GM04504 (cell line): ENCODE measurements around the gene KCNK2.

Experiments used
- DNase-seq: peaks from one replicate; pipeline ENCODE4 v3.0.0-alpha.2; 2012; ENCODE audit warnings: low read depth

Gene KCNK2, protein sequence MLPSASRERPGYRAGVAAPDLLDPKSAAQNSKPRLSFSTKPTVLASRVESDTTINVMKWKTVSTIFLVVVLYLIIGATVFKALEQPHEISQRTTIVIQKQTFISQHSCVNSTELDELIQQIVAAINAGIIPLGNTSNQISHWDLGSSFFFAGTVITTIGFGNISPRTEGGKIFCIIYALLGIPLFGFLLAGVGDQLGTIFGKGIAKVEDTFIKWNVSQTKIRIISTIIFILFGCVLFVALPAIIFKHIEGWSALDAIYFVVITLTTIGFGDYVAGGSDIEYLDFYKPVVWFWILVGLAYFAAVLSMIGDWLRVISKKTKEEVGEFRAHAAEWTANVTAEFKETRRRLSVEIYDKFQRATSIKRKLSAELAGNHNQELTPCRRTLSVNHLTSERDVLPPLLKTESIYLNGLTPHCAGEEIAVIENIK

DNA sequence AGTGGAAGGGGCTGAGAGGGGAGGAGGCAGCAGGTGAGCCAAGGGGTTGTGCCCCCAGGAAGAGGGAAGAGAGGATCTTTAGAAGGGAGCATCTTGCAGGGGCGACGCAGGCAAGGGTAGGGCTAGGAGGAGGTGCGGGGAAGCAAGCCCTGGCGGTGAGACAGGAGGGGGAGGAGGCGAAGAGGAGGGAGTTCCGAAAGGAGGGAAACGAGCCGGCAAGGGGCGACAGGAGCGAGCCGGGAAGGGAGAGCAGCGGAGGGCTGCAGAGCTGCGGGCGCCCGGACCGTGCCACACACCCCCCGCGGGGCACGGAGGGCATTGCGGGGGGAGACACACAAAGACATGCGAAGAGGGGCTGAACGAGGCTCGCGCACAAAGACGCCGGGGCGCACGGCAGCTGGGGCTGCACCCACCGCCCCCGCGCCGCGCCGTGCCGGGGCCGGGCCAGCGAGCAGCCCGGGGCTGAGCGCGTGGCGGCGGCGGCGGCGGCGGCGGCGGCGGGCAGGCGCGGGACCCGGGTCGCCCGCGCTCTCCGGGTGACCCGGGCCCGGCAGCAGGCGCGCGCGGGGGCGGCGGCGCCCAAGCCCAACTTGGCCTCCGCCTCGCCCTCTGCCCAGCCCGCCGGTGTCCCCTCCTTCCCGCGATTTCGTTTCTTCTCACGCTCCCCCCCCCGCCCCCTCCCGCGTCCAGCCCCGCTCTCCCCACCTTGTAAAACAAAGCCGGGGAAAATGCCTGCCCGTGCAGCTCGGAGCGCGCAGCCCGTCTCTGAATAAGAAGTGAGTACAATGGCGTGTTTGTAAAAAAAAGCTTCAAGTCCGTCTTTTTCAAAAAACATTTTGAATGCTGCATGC is at the start of gene KCNK2:
KCNK2 (plus strand) TSS at position 206 of the 851 bp plus-strand sequence. CDS start 649 bp downstream, outside the sequence.
- DNase-seq, result no peak

DNA sequence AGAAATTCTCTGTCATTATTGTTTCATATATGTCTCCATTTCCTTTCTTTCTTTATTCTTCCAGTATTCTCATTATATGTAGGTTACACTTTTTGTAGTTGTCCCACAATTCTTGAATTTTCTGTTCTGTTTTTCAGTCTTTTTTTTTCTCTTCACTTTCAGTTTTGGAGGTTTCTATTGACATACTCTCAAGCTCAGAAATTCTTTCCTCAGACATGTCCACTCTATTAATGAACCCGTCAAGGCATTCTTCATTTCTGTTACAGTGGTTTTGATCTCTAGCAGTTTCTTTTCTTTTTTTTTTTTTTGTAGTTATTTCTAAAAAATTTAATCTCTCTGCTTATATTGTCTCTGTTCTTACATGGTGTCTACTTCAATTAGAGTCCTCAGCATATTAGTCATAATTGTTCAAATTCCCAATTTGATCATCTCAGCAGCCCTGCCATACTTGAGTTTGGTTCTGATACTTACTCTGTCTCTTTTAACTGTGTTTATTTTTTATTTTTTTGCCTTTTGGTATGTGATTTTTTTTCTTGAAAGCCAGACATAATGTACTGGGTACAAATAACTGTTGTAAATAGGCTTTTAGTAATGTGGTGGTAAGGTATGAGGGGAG is 49.5 kb upstream of the KCNK2 start:
- no peak for DNase-seq

DNA sequence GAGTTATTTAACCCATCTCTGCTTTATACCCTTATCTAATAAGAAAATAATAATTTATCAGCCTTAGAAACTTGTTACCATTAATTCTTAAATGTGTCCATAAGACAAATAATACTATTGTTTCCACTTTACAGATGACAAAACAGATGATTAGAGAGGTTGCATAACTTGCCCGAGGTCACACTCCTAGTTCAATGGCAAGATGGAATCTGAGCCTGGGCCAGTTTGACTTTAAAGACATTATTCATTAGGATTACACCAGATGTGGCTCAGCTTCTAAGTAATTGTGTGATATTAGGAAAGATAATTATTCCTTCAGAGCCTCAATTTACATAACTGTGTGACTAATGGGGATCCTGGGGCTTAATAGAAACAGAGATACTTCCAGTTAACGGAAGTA is 42.3 kb upstream of the KCNK2 start:
- DNase-seq, result no peak

DNA sequence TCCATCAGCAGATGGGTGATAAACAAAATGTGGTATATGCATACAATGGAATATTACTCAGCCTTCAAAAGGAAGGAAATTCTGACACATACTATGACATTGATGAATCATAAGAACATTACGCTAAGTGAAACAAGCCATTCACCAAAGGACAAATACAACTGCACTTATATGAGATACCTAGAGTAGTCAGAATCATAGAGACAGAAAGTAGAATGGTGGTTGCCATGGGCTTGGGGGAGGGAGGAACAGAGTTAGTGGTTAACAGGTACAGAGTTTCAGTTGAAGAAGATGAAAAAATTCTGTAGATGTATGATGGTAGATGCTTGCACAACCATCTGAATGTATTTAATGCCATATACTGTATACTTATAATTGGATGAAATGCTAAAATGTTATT is 39.1 kb upstream of the KCNK2 start:
- no peak for DNase-seq

DNA sequence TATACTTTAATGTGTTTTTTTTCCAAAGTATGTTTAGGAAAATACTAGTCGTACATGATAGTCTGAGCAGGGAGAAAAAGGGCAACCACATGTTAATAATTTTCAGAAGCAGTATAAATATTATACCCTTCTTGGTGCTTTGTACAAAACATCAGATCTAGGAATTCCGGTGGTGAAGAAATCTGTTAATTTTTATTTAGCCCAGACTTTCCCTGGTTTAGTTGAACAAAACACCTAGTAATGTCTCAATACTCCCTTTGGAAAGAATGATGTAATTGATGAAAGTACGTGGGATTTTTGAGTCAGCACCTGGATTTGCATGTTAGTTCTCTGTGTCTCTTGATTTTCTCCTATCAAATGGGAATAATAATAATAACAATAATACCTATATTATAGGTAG is 38.4 kb upstream of the KCNK2 start:
- DNase-seq, result no peak

DNA sequence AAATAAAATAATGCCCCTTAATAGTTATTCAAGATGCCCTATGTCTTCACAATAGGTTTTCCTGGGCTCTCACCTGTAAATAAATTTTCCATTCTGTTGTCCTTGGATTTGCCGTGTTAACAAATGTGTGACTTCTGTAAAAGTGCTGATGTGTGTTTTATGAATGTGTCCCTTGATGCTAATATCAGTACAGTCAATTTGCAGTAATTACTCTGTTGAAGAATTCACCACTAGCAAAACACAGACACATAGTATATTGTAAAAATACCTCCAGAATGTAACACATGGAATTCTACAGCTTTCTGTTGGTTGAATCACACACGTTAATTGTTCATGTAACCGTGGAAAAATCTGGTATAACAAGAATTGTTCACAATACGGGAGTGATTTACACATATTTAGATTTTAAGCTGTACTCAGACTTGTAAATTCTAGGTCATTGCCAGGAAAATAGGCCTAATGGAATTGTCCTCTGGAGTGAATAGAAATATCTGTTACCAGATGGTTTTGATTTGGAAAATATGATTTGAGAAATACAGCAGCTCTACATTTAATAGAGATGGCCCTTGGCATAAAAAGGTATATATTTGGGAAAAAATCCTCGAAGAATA is 36.7 kb upstream of the KCNK2 start:
- peak; percentile 52 for DNase-seq

DNA sequence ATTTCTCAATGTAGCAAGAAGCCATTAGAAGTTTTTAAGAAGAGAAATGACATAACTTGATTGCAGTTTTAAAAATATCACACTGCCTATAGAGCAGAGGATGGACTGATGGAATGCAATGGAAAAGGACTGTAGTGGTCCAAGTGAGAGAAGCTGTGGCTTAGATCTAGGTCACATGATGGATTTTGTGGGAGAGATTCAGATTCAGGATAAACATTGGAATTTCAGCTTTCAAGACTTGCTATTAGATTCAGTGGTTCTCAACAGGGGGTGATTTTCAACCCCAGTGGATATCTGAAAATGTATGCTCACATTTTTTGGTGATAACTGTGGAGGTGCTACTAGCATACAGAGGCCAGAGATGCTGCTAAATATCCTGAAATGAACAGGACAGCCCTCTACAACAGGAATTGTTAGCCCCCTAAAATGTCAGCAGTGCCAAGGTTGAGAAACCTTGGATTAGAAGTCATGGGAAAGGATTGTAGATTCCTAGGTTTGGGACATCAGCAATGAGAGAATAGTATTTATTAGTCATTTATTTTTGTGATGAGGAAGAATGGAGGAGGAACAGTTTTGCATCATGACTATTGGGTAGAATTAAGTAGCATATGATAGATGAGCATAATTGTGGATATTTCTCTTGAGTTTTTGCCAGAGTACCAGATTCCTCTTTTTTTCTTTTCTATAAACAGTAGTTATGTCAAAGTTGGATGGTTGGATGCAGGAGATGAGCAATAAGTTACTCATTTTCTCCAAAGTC is 30.1 kb upstream of the KCNK2 start:
- DNase-seq, result peak; percentile 46

DNA sequence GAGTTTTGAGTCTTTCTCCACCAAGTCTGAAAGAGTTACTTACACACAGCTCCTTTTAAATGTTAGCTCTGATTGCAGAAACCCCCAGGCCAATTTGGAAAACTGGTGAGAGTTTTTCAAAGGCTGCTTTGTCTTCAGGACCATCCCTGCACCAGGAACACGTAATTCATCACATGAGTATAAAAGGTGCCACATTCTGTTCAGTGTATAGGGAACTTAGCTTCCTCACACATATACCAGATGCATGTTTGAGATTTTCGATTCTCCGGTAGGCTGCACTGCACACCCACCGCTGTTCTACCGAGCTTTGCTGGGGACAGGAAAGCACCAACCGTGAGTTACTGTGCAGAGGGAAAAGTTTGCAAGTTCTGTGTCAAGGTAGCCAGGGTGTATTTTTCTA is 28.3 kb upstream of the KCNK2 start:
- DNase-seq, result no peak

DNA sequence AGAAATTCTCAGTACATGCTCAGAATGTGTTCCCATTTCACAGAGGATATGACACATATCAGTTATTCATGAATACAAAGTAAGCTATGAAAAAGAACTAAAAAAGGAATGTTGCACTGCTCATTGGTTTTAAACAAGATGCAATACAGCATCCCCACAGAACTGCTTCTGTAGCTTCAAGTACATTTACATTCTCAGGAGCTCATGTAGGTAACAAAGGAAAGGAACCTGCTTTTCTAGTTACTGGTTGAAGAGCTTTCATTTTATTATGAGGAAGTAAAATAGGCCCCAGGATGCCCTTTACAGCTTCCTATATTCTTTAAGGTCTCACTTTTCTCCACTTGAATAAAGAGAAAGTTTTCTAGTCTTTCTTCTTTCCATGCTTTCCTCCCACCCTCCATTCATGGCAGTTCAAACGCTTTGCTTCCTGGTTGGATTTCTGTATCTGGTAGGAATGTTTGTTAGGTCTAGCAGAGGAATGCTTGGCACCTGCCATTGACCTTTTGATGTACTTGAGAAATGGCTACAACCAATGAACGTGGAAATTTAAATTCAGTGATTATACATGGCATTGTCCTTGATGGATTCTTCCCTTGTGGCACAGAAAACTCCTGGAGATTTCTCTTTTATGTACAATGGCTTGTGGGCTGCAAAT is 27.1 kb upstream of the KCNK2 start:
- no peak for DNase-seq

DNA sequence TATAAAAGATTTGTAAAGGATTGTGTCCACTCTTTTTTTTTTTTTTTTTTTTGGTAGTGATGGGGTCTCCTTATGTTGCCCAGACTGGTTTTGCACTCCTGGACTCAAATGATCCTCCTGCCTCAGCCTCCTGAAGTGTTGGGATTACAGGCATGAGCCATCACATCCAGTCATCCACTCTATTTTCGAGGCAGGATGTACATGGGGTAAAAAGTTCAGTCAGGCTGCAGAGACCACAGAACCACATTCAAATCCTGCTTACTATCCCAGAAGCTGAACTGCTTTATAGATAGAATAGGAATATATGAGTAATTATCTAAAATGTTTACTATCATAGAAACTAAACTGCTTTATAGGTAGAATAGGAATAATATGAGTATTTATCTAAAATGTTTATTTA is 26.0 kb upstream of the KCNK2 start:
- DNase-seq, result no peak

DNA sequence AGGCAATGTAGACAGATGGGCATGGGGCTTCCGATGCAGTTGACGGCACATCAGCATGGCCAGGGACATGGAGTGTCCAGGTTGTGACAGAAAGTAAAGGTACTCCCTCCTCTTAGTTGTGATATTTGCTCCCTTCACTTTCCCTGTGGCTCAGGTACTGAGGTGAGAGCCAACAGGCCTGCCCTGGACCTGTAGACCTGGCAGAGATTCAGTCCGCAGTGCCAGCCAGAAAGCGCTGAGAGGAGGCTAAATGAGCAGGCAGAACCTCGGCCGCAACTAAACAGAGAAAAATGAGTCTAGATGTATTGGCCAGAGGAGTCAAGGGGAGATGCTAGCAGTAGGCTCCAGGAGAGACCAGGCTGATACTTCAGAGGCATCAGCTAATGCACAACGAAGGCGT is 22.6 kb upstream of the KCNK2 start:
- no peak for DNase-seq

DNA sequence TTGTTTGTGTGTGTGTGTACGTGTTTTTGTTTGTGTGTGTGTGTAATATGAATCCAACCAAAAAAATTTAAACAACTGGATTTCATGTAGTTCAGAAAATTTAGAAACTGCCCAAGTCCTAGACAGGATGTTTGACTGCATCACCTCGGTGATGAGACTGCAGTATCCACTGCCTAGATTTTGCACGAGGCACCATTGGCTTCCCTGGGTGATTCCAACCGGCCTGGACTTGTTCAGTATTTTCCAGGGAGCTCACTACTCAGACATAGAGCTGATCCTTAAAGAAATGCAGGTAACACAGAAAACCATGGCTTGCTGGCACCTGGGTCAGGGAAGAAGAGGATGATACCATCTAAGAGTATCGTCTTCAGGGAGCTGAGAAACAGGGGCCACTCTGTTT is 18.2 kb upstream of the KCNK2 start:
- no peak for DNase-seq

DNA sequence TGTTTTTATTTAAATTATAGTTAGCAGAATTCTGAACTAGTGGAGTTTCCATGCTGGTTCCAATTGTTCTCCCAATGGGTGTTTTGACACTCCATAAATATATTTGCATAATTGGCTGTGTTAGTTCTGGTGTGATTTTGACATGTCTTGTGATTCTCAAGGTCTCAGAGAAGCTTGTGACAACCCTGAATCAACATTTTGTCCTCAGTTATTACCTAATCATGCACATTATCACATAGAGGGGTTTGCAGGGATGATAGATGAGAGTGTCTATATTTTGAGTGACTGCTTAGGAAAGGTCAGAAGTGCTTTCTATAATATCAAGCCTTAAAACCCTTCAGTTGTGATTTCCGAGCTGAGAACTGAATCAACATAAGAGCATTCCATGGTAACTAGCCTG is 11.5 kb upstream of the KCNK2 start:
- DNase-seq, result no peak

DNA sequence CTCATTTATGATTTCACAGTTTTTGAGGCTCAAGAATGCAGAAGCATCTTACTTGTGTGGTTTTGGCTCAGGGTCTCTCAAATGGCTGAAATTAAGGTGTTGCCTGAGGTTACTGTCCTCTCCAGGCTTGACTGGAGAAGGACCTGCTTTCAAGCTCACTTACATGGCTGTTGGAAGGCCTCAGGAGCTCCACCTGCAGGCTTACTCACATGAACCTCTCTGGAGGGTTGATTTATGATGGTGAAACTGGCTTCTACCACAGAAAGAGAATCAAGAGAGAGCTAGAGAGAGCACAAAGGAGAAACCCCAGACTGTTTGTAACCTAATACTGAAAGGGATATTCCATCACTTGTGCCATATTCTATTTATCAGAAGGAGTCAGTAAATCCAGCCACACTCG is 6.2 kb upstream of the KCNK2 start:
- DNase-seq, result no peak

DNA sequence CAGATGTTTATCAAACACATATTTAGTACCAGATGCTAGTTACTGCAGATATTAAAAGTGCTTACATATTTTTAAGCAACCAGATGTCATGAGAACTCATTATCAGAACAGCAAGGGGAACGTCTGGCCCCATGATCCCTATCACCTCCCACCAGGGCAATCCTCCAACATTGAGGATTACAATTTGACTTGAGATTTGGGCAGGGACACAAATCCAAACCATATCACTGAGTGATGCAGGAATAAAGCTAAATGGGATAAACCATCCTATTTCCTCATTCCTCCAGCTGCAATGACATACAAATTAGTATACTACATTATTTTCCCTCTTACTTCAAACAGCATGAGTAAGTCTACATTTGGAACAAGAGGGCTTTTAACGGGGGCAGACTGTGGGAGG is 3.1 kb upstream of the KCNK2 start:
- no peak for DNase-seq

DNA sequence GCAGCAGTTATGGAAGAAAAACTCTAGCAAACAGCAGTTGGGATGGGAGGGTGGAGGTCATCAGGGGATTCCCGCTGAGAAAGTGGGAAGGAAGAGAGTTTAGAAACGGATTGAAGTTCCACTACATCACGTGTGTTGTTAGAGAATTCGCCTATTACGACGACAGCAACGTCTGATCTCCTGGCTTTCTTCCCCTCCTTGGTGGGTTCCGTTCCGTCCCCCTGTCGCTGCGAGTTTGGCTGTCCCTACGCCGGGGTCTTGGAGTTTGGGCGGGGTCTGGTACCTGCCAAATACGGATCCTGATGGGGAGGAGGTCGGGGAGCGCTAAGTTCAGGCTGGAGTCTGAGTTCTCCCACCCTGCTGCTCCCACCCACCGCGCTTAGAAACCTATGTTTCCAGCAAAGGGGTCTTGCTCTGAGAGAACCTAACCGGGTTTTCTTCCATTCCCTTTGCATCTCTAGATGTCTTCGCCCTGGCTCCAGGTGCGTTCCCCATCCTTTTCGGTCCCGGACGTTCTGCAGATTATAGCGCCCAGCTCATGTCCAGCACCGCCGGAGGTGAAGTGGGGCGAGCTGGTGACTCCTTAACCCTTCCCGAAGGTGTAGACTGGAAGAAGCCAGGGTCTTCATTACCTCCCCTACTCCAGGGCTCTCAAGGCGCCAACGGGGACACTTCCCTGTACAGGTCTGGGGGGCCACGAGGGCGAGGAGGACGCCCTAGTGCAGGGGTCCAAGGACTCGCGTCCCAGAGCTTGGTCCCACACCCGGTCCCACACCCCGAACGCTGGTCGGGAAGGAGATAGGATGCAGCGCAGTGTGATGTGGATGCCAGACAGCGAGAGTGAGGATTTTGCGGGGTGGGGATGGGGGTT is 641 bp upstream of the KCNK2 start:
- DNase-seq, result no peak

DNA sequence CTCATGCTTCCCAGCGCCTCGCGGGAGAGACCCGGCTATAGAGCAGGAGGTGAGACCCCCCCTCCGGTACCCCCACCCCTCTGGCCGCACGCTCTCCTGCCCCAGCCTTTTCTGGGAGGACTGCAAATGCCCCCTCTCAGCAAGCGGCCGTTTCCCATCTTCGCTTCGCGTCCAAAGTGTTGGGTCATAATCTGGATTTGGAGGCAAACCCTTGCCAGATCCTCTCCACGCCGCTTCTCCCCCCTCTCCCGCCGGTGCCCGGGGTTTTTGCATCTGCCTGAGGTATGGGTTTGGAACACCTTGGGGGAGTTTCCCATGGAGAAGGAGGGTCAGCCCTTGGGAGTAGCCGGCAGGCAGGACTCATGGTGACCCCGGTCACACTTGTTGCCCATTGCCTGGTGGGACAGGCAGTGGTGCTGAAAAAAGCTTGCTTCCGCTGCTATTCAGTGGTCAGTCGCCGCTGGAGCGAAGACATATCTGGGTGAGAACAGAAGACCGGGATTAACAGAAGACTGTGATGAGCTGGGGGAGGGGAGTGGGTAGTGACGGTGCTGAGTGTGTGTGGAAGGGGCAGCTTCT is 935 bp downstream of the KCNK2 start:
- peak; percentile 42 for DNase-seq

DNA sequence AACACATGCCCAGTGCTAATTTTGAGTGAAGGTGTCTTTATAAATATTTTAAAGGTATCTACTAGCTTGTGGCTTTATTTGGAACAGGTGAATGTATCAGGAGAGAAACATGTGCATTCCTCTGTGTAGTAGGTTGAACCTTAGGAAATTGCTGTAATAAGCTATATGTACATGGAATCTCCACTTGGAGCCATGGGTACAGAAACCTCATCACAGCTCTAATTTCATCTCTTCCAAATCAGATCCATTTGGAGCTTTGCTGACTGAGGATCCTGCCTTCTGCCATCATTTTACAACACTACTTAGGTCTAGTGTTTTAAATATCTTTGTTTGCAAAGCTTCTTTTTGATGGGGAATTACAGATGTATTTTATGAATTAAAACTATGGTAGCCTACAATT is 2.1 kb downstream of the KCNK2 start:
- DNase-seq, result no peak

DNA sequence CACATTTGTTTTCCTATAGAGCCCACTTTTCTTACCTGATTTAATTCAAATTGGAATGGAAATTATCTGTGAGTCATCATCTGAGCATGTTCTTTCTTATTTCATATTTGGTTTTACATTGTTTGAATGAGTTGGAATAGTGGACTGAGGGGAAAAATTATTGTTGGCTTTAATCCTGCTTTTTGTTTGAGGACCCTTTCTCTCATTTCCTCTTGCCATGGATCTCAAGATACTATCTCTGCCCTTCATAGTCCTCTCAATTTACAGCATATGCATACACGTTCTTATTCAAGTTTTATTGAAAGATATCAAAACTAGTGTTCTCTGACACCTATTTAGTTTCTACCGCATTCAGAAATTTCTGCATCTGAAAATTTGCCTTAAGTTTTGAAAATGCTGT is 5.1 kb downstream of the KCNK2 start:
- no peak for DNase-seq

DNA sequence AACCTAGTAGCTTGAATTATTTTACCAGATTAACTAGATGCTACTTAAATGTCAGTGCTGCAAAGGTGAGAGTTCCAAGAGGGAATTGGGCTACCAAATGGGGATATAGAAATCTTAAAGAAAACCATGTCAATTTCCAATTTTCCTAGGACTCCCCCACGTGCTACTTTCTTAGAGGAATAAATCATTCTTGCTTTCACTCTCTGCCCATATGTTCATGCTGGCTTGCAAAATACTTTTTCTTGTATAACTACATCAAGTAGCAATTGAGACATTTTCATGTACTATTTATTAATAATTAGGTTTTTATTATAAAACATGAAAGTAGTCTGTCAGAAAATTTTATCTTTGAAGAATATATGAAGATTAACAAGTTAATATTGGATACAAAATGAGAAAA is 11.8 kb downstream of the KCNK2 start:
- DNase-seq, result no peak
